ENCODE results near the gene OR52R1.
"Not testable (repeated sequence)": the region's sequence is repeated elsewhere in the genome, so short reads cannot be mapped to it uniquely, and the experiment has no call there.

OR52R1 gene

DNA sequence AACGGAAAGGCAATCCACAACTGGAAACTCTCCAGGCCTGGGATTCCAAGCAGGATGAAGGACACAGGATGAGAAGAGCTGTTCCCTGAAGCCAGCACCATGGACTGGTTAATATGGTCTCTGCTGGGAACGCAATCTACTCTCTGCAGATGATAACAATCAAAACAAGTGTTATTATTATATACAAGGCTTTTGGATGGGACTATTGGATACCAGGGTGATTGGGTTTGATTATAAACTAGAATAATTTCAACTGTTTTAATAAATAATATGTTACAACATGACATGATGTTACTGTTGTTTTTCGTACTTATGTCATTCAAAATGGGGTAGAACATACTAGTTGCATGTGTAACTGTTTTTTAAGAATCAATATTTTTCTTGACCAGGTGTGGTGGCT lies at the start of gene OR52R1:
Gene OR52R1, minus strand, starts transcription at position 101 of the 400 bp plus-strand sequence. Its CDS starts 0 bp downstream, at position 101.
- DNase-seq = no peak

DNA sequence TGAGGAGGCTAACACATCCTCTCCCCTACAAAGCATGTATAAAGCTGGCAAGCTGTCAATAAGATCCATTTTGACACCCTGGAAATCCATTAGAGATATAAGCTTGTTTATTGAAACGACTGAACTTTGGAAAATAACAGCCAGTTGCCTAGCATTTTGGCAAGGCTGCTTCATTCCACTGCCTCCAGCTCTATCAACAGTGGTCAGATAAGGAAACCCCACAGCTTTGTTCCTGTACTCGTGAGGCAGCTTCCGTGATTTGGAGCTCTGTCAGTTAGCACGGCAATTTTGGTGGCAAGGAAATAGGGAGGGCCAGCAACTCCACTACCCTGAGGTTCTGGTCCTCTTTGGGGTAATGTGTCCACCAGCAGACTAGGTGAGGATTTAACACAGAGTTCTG lies 46.9 kb upstream of the OR52R1 start:
- DNase-seq = no peak

DNA sequence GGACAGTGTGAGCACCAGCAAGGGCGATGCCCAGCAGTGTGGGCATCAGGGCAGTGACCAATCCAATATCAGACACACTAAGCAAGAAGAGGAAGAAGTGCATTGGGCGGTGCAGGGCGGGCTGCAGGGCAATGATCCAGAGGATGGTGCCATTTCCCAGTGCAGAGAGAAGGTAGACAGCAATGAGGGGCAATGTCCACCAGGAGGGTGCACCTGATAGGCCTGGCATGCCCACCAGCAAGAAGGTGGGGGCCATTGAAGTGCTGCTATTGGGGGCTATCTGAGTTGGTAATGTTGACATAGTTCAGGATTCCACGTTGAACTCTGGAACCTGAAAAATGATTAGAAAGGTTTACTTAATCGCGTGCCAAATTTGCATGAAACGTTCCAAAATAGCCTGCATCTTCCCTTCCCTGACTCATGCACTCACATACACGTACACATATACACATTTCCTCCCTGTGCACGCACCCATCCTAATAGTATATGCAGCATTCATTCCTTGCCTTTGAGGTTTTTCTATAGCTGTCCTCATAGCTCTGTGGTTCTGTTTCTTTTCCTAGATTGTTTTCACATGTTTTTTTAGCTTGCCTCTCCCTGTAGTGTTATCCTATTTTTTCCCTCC lies 44.8 kb upstream of the OR52R1 start, which contains the start of gene OR51S1:
Gene OR51S1, minus strand, starts transcription at position 301 of the 625 bp plus-strand sequence. Its CDS starts 0 bp downstream, at position 301.
- DNase-seq = no peak

DNA sequence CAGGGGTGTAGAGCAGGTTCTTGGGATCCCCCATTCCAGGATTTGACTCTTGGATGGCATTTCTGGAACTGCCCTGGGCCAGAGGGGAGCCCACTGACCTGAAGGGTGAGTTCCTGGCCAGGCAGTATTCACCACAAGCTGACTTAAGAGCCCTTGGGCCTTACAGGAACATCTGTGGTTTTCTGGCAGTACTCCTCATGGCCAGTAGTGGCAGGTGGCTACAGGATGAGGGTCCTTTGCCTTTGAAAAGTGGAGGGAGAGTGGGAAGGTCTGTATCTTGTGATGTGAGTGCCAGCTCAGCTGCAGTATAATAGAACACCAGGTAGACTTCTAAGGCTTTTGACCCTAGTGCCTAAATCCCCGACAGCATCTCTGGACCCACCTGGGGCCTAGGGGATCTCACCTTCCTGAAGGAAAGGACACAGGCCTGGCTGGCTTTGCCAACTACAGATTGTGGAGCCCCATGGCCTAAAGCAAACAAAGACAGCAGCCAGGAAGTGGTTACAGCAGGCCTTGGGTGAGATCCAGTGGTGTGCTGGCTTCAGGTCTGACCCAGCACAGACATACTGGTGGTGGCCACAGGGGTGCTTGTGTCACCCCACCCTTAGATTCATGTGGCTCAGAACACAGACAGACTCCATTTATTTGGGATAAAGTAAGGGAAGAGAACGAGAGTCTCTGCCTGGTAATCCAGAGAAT lies 35.8 kb upstream of the OR52R1 start:
- DNase-seq = no peak

DNA sequence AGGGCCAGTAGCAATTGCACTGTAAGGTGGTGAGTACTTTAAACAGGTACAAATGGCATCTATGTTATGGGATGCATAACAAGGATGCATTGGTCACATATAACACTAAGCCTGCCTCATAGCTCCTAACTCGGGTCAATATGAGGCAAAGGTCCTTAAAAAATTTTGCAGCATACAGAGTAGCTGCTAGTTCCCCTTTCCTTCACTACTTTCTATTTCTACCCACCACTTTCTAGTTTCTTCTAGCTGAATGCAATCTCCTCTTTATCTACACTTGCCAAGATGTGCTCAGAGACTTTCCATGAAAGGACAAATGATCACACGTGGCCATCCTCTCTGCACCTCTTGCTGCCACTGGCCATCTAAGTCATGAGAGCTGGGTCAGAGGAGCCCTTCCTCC lies 26.7 kb upstream of the OR52R1 start:
- DNase-seq = no peak

DNA sequence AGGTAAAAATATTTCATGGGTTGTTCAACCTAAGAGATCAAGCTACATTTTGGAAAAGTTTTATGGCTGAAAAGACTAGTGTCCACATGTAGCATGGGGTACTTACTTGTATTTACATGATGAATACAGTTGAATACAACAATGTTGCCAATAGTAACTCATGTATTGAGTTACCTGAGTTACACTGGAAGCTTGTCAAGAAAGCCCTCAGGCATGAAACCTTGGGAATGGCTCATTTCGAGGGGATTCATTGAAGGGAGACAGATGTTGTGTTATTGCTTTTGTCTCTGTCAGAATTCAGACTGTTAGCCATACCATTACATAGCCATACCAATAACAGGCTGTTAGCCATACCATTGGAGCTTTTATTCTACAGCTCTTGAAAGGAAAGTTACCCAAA lies 26.2 kb upstream of the OR52R1 start:
- no peak for DNase-seq

DNA sequence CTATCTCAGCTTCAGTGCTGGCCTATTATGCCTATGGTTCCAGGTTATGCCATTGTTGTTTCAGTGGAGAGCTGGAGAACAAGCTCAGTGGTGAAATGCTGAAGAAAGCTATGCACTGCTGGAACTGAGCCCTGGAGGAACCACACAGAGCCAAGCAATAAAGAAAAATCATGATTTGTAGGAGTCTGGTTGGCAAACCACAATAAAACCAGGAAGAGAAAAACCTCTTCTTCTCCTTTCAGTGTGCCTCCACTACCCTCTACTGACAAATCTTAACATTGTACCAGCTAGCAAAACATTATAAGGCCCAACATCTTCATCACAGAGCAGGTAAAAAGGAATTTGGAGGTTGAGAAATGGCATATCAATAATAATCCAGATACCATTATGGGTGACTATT lies 22.2 kb upstream of the OR52R1 start:
- no peak for DNase-seq

DNA sequence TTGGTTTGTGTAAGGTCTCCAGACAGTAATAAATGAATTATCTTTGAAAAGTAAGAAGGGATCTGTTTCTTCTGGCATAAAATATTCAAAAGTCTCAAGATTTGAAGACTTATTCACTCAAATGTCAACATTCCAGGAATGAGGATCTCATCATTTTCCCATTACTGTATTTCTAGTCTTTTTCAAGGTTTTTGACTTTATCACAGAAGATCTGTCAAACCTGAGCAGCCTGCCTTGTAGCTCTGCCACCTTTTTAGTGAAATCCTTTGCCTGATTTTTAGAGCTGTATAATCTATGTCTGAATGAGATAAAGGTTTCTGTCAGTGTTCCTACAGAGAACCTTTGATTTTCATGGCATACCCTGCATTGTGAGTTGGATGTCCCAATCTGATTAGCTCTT lies 21.0 kb upstream of the OR52R1 start:
- DNase-seq = no peak

DNA sequence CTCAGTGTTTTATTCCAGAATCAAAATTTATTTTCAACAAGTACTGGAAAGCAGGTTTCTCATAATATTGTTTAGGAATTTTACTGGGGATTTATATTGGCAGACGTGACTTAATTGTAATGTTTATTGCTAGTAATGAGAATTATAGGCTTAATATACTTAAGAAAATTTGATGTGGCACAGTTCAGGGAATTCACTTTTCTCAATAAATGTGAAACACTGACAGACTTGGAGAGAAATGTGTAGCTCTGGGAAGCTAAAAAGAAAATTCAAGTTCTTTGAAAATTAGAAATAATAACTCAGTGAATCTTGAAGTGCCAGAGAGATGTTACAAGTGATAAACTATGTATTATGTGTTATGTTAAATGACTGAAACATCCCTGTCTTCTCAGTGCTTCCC lies 16.8 kb upstream of the OR52R1 start, which contains the start of gene OR51F2:
Gene OR51F2, plus strand, starts transcription at position 301 of the 400 bp plus-strand sequence. CDS start 101 bp downstream, outside the sequence.
- DNase-seq = no peak

DNA sequence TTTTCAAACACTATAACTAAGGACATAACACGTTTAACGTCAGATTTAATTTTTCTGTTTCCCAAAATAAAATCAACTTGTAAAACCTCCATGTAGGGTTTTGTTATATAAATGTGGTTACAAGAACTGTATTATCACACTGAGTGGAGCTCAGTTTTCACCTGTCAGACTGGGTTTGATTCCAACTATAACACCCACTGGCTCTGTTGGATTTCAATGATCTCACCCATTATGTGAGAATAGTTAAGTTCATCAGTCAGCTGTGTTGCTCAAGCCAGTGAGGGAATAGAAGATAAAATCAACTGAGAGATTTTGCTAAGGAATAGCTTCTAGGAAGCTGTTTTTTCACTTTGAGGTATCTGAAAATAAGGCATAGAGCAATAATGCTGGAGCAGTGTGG lies 5.1 kb upstream of the OR52R1 start:
- DNase-seq = no peak

DNA sequence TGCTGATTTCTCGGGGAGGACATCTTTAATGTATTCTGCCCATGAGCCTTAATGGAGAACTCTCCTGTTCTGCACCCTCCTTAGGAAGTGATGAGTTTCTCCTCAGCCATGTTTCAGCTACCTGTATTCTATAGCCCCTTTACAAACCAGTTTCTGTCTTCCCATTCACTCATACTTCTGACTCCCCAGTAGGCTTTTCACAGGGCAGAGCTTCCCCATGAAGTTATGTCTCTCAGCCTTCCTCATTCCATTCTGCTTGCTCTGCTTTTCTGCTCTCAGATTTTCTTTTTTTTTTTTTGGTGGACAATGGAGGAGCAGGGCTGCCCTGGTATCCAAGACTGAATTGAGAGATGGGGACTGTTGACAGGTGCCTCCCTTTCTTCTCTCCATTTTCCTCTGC lies 4.3 kb upstream of the OR52R1 start:
- DNase-seq = no peak

DNA sequence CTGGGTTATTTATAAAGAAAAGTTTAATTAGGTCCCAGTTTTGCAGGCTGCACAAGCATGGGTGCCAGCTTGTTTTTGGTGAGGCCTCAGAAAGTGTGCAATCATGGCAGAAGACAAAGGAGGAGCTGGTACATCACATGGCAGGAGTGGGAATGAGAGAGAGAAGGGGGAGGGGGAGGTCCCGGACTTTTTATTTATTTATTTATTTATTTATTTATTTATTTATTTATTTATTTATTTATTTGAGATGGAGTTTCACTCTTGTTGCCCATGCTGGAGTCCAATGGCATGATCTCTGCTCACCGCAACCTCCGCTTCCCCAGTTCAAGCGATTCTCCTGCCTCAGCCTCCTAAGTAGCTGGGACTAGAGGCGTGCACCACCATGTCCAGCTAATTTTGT lies 2.9 kb downstream of the OR52R1 start:
- DNase-seq = not testable (repeated sequence)

DNA sequence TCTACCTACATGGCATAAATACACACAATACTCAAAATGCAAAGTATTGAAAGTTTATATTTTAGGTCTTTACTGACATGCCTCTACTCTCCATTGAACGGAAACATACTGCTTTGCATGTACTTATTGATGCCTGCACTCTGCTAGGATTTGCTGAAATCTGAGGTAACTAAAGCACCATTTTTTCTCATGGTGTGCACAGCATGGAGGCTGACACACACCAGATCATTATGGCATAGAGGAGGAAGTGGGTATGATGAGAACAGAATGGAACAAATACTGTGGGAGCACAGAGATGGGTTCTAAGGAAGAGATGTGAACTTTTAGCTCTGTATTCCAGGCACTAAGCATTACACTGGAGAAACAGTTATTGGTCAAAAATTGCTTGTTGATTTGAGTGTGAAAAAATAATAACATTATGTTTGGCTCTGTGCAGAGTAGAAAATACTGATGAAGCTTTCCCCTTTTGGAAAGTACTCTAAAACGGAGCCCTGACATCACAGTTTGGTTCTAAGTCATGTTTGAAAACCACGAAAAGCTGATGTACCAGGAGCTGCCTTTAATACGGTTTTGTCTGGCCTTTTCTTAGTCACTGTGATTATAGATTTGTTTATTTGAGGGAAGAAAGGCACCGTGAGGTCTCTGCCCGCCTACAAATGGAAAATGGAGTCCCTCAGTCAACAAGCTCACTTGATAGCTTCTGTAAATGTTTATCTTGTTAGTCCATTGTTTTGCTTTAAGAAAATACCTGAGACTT lies 5.6 kb downstream of the OR52R1 start:
- no peak for DNase-seq

DNA sequence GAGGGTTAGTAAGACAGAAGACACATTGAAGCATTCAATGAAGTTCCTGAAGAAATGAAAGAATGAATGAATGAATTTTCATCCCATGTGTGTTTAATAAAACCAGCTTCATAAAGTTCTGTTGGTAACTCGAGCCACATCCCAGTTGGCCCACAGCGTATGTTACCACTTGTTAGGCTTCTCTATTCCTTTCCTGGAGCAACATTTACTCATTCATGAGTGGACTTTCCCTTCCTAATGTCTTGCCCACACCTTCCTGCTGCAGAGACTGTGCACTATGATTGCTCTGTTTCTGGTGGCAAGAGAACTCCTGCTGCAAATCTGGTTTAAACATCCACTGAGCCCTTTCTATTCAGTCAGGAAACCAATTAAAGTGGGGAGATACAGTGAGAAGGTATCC lies 7.0 kb downstream of the OR52R1 start:
- DNase-seq = no peak

DNA sequence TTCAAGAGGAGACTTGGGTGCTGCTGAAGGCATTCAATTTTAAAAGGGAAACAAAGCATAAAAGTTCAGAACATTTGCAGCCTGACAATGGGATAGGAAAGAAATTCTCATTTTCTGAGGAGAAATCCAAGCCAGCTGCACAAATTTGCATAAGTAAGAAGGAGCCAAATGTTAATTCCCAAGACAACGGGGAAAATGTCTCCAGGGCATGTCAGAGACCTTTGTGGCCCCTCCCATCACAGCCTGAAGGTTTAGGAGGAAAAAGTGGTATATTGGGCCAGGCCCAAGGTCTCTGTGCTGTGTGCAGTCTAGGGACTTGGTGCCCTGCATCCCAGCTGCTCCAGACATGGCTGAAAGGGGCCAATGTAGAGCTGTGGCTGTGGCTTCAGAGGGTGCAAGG lies 21.7 kb downstream of the OR52R1 start:
- no peak for DNase-seq

DNA sequence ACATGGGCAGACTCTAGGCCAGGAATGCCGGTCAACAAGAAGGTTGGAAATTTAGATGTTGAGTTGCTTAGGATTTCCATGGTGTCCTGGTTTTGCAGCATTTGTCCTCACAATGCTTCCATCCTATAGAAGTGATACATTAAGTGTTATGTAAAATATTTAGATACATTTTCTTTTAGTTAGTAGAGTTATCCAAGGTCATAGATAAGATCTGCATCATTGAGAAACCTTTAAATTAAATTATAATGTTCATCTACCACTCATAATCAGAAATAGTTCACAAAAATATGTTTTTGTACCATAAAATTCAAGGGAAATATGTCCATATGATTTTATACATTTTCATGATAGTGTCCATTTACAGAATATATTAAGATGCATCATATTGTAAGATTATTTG lies 34.3 kb downstream of the OR52R1 start, which contains the start of gene OR51F1:
Gene OR51F1, minus strand, starts transcription at position 101 of the 400 bp plus-strand sequence. Its CDS starts 0 bp downstream, at position 101.
- no peak for DNase-seq

DNA sequence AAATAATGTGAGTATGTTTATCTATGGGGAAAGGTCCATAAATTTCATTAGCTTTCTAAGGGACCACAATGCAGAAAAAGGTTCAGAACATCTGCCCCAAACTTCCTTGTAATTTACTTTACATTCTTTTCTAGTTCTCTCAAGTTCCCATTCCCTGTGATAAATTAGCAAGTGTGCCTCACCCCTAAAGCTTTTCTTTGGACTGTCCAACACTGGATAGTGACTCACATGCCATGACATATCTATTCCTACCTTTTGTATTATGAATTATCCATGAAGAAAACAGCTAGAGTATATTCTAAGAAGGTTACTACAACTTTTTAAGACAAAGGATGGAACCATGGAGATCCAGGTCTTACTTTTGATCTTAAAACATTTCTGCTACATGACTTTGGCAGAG lies 36.1 kb downstream of the OR52R1 start:
- no peak for DNase-seq

DNA sequence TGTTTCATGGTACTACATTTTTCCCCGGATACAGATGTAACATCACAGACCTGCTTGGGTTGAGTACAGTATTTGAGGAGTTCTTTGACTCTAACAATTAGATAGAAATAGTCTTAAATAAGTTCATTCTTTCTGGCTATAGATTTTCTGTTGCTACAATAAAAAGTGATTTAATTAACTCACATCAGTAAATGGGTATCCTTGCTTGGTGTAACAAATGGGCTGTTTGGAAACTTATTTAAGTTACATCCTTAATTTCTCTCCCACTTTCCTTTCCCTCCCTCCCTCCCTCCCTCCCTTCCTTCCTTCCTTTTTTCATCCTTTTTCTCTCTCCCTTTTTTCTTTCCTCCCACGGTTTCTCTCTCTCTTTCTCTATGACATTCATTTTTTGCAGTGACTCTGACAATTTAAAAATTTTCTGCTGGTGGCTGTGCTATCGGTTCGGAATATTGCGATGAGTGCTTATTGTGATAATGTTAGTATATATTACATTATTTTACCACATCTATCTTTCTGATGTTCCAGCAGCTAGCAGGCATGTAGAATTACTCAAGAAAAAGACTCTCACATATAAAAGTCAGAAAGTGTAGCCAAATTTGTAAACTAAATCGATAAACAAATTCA lies 37.6 kb downstream of the OR52R1 start:
- DNase-seq = no peak

DNA sequence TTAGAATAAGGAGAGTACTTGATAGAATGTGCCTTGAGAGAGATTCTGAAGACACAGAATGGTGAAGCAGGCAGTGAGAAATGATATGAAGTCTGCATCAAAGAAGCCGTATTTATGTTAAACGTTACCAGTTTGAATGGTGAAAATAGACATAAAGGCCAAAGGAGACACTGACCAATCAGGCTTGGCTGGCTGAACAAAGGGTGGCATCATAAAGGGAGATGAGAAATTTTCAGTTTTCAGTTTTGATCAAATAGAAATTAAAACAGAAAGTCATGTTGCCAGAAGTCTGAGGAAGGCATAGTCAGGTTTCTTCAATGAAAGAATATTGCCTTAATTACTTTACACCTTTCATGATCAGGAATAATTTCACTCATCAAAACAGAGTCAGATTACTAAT lies 41.1 kb downstream of the OR52R1 start:
- no peak for DNase-seq
